ENCODE measurements around the gene PDIA5. TPM values are rescaled to one million over a fixed set of nuclear protein-coding genes. Genes with fewer than 3 reads are reported as not detected.

PDIA5 gene
- polyA plus RNA-seq, 1 donor from 2014 or later: 1.4 TPM

DNA sequence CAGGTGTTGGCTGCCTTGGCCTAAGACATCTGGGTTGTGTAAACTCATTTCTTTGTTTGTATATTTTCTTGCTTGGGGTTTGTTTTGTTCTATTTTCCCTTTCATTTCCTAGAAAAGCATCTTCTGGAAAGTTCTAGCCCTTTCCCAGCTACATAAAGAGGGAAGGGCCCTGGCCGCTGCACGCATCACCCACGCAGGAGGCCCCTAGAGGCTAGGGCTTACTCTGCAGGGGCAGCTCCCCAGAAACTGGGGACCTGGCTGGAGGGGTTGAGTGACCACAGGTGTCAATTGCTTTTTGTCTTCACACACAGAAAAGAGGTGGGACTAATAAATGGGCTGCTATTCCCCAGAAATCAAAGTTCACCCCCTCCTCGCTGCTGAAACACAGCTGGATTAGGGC is 52.6 kb downstream of the PDIA5 start:
- no peak overlapping the region for H3K9ac ChIP-seq (ENCODE audit: low read length)
- no peaks in the 10 kb centered on the region for H3K36me3 ChIP-seq (ENCODE audit: insufficient read depth, low read length)
- H4K20me1 ChIP-seq (ENCODE audit: insufficient read depth): no peaks in the 10 kb centered on the region
- no peaks in the 10 kb centered on the region for H3K27me3 ChIP-seq (ENCODE audit: insufficient read depth, low read depth, low read length)
- no peaks in the 10 kb centered on the region for H3K9me3 ChIP-seq (ENCODE audit: low read length)
- no peaks in the 10 kb centered on the region for H3F3A ChIP-seq (ENCODE audit: insufficient read depth, low read length, poor library complexity, severe bottlenecking)
- H3K4me3 ChIP-seq (ENCODE audit: low read length): no peak overlapping the region
- no peaks in the 10 kb centered on the region for H3K9me2 ChIP-seq (ENCODE audit: insufficient read depth, low read length)
- no peaks in the 10 kb centered on the region for H3K79me2 ChIP-seq (replicated peaks; ENCODE audit: insufficient read depth, low read length)
- H2AFZ ChIP-seq (ENCODE audit: low read depth, low read length): no peak overlapping the region
- no peak overlapping the region for H3K27ac ChIP-seq (ENCODE audit: low read length)
- H3K4me2 ChIP-seq (ENCODE audit: low read length): no peak overlapping the region
- no peak for TF ChIP-seq SMC3 (conservative IDR thresholded peaks at IDR 0.05; ENCODE audit: poor library complexity)
- TF ChIP-seq POLR2AphosphoS5 (IDR thresholded peaks at IDR 0.05): no peak
- TF ChIP-seq MXI1 (conservative IDR thresholded peaks at IDR 0.05; ENCODE audit: poor library complexity, severe bottlenecking): no peak

DNA sequence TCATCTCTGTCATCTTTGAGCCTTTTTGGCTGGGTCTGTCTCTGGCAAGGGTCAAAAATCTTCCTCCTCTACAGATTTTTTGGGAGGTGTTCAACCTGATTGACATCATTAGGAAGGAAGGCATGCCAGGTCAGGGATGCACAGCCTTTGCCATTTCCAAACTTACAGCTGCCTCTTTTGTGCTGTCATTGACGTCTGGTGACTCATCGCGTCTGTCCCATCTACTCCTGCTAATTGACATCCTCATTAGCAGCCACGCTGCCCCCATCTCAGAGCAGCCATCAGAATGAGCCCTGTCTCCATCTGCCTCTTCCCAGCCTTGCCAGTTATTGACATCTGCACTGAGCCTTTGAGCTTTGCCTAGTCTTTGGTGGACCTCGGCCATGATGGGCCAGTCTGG is 53.0 kb downstream of the PDIA5 start:
- TF ChIP-seq, protein P1, sequence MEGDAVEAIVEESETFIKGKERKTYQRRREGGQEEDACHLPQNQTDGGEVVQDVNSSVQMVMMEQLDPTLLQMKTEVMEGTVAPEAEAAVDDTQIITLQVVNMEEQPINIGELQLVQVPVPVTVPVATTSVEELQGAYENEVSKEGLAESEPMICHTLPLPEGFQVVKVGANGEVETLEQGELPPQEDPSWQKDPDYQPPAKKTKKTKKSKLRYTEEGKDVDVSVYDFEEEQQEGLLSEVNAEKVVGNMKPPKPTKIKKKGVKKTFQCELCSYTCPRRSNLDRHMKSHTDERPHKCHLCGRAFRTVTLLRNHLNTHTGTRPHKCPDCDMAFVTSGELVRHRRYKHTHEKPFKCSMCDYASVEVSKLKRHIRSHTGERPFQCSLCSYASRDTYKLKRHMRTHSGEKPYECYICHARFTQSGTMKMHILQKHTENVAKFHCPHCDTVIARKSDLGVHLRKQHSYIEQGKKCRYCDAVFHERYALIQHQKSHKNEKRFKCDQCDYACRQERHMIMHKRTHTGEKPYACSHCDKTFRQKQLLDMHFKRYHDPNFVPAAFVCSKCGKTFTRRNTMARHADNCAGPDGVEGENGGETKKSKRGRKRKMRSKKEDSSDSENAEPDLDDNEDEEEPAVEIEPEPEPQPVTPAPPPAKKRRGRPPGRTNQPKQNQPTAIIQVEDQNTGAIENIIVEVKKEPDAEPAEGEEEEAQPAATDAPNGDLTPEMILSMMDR (IDR thresholded peaks at IDR 0.05; ENCODE audit: poor library complexity, severe bottlenecking): no peak
- no peak for TF ChIP-seq TAF1 (IDR thresholded peaks at IDR 0.05; ENCODE audit: low read depth)
- TF ChIP-seq SMC3 (conservative IDR thresholded peaks at IDR 0.05; ENCODE audit: poor library complexity): no peak
- no peak for TF ChIP-seq EP300 (conservative IDR thresholded peaks at IDR 0.05; ENCODE audit: poor library complexity, severe bottlenecking)
- TF ChIP-seq RAD21 (conservative IDR thresholded peaks at IDR 0.05): no peak
- TF ChIP-seq POLR2AphosphoS5 (IDR thresholded peaks at IDR 0.05): no peak
- TF ChIP-seq, protein P2, sequence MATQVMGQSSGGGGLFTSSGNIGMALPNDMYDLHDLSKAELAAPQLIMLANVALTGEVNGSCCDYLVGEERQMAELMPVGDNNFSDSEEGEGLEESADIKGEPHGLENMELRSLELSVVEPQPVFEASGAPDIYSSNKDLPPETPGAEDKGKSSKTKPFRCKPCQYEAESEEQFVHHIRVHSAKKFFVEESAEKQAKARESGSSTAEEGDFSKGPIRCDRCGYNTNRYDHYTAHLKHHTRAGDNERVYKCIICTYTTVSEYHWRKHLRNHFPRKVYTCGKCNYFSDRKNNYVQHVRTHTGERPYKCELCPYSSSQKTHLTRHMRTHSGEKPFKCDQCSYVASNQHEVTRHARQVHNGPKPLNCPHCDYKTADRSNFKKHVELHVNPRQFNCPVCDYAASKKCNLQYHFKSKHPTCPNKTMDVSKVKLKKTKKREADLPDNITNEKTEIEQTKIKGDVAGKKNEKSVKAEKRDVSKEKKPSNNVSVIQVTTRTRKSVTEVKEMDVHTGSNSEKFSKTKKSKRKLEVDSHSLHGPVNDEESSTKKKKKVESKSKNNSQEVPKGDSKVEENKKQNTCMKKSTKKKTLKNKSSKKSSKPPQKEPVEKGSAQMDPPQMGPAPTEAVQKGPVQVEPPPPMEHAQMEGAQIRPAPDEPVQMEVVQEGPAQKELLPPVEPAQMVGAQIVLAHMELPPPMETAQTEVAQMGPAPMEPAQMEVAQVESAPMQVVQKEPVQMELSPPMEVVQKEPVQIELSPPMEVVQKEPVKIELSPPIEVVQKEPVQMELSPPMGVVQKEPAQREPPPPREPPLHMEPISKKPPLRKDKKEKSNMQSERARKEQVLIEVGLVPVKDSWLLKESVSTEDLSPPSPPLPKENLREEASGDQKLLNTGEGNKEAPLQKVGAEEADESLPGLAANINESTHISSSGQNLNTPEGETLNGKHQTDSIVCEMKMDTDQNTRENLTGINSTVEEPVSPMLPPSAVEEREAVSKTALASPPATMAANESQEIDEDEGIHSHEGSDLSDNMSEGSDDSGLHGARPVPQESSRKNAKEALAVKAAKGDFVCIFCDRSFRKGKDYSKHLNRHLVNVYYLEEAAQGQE (IDR thresholded peaks at IDR 0.05; ENCODE audit: borderline replicate concordance): no peak
- TF ChIP-seq EZH2 (IDR thresholded peaks at IDR 0.05; ENCODE audit: borderline replicate concordance, insufficient read depth, low read length, poor library complexity, severe bottlenecking): no peak
- TF ChIP-seq MXI1 (conservative IDR thresholded peaks at IDR 0.05; ENCODE audit: poor library complexity, severe bottlenecking): no peak
- no peaks in the 10 kb centered on the region for H3K36me3 ChIP-seq (ENCODE audit: insufficient read depth, low read length)
- H3K27me3 ChIP-seq (ENCODE audit: insufficient read depth, low read depth, low read length): no peaks in the 10 kb centered on the region
- no peaks in the 10 kb centered on the region for H3F3A ChIP-seq (ENCODE audit: insufficient read depth, low read length, poor library complexity, severe bottlenecking)
- H3K9me3 ChIP-seq (ENCODE audit: low read length): no peaks in the 10 kb centered on the region
- no peak overlapping the region for H3K9ac ChIP-seq (ENCODE audit: low read length)
- no peaks in the 10 kb centered on the region for H3K9me2 ChIP-seq (ENCODE audit: insufficient read depth, low read length)
- no peaks in the 10 kb centered on the region for H4K20me1 ChIP-seq (ENCODE audit: insufficient read depth)
- H3K79me2 ChIP-seq (replicated peaks; ENCODE audit: insufficient read depth, low read length): no peaks in the 10 kb centered on the region
- no peak overlapping the region for H3K27ac ChIP-seq (ENCODE audit: low read length)
- no peak overlapping the region for H3K4me2 ChIP-seq (ENCODE audit: low read length)
- no peak overlapping the region for H3K4me3 ChIP-seq (ENCODE audit: low read length)
- H2AFZ ChIP-seq (ENCODE audit: low read depth, low read length): no peak overlapping the region

DNA sequence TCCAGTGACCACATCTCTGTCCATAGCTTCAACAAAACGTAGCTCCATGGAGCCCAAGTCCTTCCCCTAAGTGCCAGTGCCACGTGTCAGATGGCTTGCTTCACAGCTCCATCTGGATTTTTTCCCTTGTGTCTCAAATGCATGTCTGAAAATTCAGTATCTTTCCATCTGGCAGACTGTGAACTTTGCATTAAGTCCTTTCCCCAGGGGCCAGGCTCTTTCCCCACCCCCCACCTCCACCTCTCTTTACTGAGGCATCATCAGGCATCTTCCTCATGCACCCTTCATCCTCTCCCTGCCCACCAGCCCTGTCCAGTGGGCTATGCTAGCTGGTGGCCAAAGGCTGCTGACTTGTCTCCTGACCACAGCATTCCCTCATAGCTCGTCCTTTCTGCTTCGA is 53.7 kb downstream of the PDIA5 start:
- no peak overlapping the region for H2AFZ ChIP-seq (ENCODE audit: low read depth, low read length)
- no peak overlapping the region for H3K9ac ChIP-seq (ENCODE audit: low read length)
- H3K27me3 ChIP-seq (ENCODE audit: insufficient read depth, low read depth, low read length): no peaks in the 10 kb centered on the region
- H3K9me3 ChIP-seq (ENCODE audit: low read length): no peaks in the 10 kb centered on the region
- no peak overlapping the region for H3K4me2 ChIP-seq (ENCODE audit: low read length)
- no peak overlapping the region for H3K27ac ChIP-seq (ENCODE audit: low read length)
- H3K9me2 ChIP-seq (ENCODE audit: insufficient read depth, low read length): no peaks in the 10 kb centered on the region
- H3F3A ChIP-seq (ENCODE audit: insufficient read depth, low read length, poor library complexity, severe bottlenecking): no peaks in the 10 kb centered on the region
- no peaks in the 10 kb centered on the region for H3K36me3 ChIP-seq (ENCODE audit: insufficient read depth, low read length)
- H4K20me1 ChIP-seq (ENCODE audit: insufficient read depth): no peaks in the 10 kb centered on the region
- no peaks in the 10 kb centered on the region for H3K79me2 ChIP-seq (replicated peaks; ENCODE audit: insufficient read depth, low read length)
- no peak for TF ChIP-seq TAF1 (IDR thresholded peaks at IDR 0.05; ENCODE audit: low read depth)
- no peak for TF ChIP-seq MXI1 (conservative IDR thresholded peaks at IDR 0.05; ENCODE audit: poor library complexity, severe bottlenecking)
- TF ChIP-seq EZH2 (IDR thresholded peaks at IDR 0.05; ENCODE audit: borderline replicate concordance, insufficient read depth, low read length, poor library complexity, severe bottlenecking): no peak
- H3K4me3 ChIP-seq (ENCODE audit: low read length): no peak overlapping the region
